WERI-Rb-1 (cell line): ENCODE data around the gene CDH23.
"Not testable (repeated sequence)": the region's sequence is repeated elsewhere in the genome, so short reads cannot be mapped to it uniquely, and the experiment has no call there.

Experiments
- DNase-seq: peaks from one replicate; pipeline ENCODE4 v3.0.0-alpha.2; 2020
- H3K27ac ChIP-seq: fragments of 250-450 bp; sonication (Bioruptor Pico); 2 replicates; pipeline ENCODE4 v1.5.1; 2020; ENCODE audit warnings: mild to moderate bottlenecking, moderate library complexity
- H3K27me3 ChIP-seq: fragments of 250-450 bp; sonication (Bioruptor Pico); 2 replicates; pipeline ENCODE4 v1.5.1; 2021; ENCODE audit warnings: mild to moderate bottlenecking, low read depth, moderate library complexity; ENCODE audit not compliant: insufficient read depth, severe bottlenecking
- H3K36me3 ChIP-seq: fragments of 250-450 bp; sonication (Bioruptor Pico); 2 replicates; pipeline ENCODE4 v1.5.1; 2020; ENCODE audit warnings: mild to moderate bottlenecking, moderate library complexity
- H3K4me3 ChIP-seq: 2 replicates; pipeline ENCODE4 v1.5.1; 2011; ENCODE audit warnings: low read depth, mild to moderate bottlenecking, control low read depth, low read length
- H3K9me3 ChIP-seq: fragments of 250-450 bp; sonication (Bioruptor Pico); 2 replicates; pipeline ENCODE4 v1.5.1; 2021; ENCODE audit warnings: mild to moderate bottlenecking, moderate library complexity; ENCODE audit not compliant: severe bottlenecking
- TF ChIP-seq, protein P1 (sequence below): IDR thresholded peaks from 2 replicates; pipeline ENCODE4 v1.5.1; 2011; ENCODE audit warnings: low read depth, mild to moderate bottlenecking, control low read depth, inconsistent platforms, low read length

CDH23 gene

DNA sequence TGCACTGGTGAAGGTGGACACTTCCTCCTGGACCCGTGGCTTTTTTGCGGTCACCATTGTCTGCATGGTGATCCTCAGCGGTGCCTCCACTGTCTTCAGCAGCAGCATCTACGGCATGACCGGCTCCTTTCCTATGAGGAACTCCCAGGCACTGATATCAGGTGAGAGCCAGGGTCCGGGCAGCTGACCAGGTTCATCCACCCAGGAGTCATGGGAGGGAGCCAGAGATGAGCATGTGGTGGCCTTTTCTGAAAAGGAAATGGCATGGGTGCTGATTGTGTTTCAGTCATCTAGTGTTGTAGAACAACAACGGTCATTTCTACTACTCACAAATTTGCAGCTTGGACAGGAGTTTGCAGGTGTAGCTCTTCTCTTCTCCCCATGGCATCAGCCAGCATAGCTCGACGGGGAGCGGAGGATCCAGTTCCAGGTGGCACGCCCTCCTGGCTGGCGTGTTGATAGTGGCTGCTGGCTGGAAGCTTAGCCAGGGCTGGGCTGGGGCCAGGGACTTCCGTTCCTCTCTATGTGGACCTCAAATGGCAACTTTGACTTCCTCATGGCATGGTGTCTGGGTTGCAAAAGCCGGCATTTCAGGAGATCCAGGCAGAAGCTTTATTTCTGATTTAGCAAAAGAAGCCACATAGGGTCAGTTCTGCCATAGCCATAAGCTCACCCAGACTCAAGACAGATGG is 44.9 kb upstream of the CDH23 start:
- Histone ChIP-seq H3K9me3 (no peaks in the 10 kb centered on the region), H3K27me3 (no peaks in the 10 kb centered on the region), H3K27ac (peak overlapping the region; percentile 92), H3K4me3 (no peak overlapping the region), H3K36me3 (peaks cover 81% of the 10 kb centered on the region)
- DNase-seq: no peak
- TF ChIP-seq, protein P1, sequence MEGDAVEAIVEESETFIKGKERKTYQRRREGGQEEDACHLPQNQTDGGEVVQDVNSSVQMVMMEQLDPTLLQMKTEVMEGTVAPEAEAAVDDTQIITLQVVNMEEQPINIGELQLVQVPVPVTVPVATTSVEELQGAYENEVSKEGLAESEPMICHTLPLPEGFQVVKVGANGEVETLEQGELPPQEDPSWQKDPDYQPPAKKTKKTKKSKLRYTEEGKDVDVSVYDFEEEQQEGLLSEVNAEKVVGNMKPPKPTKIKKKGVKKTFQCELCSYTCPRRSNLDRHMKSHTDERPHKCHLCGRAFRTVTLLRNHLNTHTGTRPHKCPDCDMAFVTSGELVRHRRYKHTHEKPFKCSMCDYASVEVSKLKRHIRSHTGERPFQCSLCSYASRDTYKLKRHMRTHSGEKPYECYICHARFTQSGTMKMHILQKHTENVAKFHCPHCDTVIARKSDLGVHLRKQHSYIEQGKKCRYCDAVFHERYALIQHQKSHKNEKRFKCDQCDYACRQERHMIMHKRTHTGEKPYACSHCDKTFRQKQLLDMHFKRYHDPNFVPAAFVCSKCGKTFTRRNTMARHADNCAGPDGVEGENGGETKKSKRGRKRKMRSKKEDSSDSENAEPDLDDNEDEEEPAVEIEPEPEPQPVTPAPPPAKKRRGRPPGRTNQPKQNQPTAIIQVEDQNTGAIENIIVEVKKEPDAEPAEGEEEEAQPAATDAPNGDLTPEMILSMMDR: no peak

DNA sequence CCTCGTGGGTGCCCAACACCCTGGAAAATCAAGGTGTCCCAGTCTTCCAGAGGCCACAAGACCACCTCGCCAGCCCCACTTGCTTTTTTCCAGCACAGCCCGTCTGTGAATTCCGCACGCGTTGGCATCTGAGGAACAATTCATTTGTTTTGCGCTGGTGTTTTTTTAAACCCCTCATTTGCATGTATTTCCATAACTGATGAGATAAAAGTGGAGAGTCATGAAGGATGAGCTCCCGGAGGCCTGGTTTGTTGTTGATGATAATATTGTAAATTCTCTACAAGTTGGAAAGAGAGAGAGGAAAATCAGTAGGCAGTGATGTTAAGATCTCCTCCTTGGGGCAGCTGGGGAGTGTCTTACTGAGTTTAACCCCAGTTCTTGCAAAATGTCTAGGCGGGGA is 43.1 kb upstream of the CDH23 start:
- Histone ChIP-seq H3K27me3 (no peaks in the 10 kb centered on the region), H3K27ac (peak overlapping the region; percentile 92), H3K9me3 (no peaks in the 10 kb centered on the region), H3K4me3 (no peak overlapping the region), H3K36me3 (peaks cover 90% of the 10 kb centered on the region)
- TF ChIP-seq, protein P1: no peak
- DNase-seq: no peak

- Histone ChIP-seq H3K4me3 (no peak overlapping the region), H3K27me3 (no peaks in the 10 kb centered on the region), H3K36me3 (peaks cover 90% of the 10 kb centered on the region), H3K27ac (peak overlapping the region; percentile 92), H3K9me3 (no peaks in the 10 kb centered on the region)
- TF ChIP-seq, protein P1: no peak
- DNase-seq: no peak
Observed at GRCh38 chr10:71354776-71355175, 41.9 kb upstream of the CDH23 start.

DNA sequence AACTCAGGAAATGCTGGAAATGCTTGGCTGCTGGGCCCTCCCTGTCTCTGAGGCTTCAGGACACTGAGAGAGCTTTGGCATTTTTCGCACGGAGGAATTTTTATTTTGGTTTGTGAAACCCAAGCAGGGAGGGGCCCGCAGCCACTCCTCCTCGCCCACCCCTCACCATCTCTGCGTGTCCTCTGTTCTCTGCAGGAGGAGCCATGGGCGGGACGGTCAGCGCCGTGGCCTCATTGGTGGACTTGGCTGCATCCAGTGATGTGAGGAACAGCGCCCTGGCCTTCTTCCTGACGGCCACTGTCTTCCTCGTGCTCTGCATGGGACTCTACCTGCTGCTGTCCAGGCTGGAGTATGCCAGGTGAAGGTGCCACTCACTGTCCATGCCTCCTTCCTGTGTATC is 40.8 kb upstream of the CDH23 start:
- peaks cover 94% of the 10 kb centered on the region for H3K36me3 ChIP-seq
- DNase-seq: no peak

DNA sequence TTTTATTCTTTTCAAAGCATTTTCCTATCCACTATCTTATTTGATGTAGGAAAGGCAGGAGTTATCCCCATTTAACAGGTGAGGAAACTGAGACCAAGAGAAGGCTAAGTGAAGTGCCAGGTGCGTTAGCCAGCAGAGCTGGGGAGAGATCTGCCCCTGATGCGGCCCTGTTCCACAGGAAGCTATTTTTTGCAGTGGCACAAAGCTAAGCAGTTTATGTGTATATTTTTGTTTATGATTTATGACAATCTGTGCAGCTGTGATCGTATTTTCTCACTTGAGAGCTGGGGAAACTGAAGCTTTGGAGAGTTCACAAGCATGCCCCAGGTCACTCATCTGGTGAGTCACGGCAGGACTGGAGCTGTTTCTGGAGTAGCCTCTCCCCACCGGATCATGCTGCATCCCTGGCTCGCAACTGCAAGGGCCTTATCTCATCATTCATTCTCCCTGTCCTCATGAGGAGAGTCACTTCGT is 38.9 kb upstream of the CDH23 start:
- Histone ChIP-seq H3K9me3 (no peaks in the 10 kb centered on the region), H3K36me3 (peaks cover 95% of the 10 kb centered on the region), H3K4me3 (no peak overlapping the region), H3K27ac (no peak overlapping the region), H3K27me3 (no peaks in the 10 kb centered on the region)
- DNase-seq: no peak
- TF ChIP-seq, protein P1: no peak

More for the DNA sequence above, 40.8 kb upstream of the CDH23 start:
- TF ChIP-seq, protein P1: no peak
- H3K9me3 ChIP-seq: no peaks in the 10 kb centered on the region
- no peaks in the 10 kb centered on the region for H3K27me3 ChIP-seq
- no peak overlapping the region for H3K27ac ChIP-seq
- H3K4me3 ChIP-seq: no peak overlapping the region

DNA sequence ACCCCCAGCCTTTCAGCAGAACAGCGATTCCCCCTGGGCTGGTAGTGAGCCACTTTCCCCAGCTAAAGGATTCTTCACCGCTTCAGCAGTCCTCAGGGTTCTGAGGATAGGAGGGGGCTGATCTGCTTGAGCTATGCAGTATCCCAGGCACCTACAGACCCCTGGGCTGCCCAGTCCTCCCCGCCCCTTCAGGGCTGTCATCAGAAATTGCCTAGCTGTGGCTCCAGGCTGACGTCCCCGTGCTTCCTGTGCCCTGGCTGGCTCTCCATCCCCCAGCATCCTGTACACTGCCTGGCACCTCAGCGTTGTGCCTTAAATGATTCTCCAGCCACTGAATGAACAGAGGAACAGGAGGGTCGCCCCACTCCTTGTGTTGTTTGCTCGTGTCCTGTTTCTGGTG is 38.4 kb upstream of the CDH23 start:
- no peaks in the 10 kb centered on the region for H3K27me3 ChIP-seq
- no peaks in the 10 kb centered on the region for H3K9me3 ChIP-seq
- peaks cover 97% of the 10 kb centered on the region for H3K36me3 ChIP-seq
- no peak overlapping the region; the same call in 1 of the 2 replicates for H3K27ac ChIP-seq
- TF ChIP-seq, protein P1: no peak
- H3K4me3 ChIP-seq: no peak overlapping the region
- no peak for DNase-seq

GRCh38 chr10:71358906-71359305 is 37.8 kb upstream of the CDH23 start:
- peaks cover 96% of the 10 kb centered on the region for H3K36me3 ChIP-seq
- H3K27me3 ChIP-seq, DNase-seq, H3K9me3 ChIP-seq, H3K4me3 ChIP-seq, H3K27ac ChIP-seq: not testable (repeated sequence)
